Fibroblast of villous mesenchyme (primary cell): ENCODE data around the gene SUSD2. TPM values are rescaled to one million over a fixed set of nuclear protein-coding genes. Genes with fewer than 3 reads are reported as not detected.

Experiments used
- DNase-seq: peaks from one replicate; pipeline ENCODE4 v3.0.0-alpha.2; 2010; ENCODE audit warnings: low read depth
- H3K4me3 ChIP-seq: 2 replicates; pipeline ENCODE4 v1.5.1; 2011; ENCODE audit warnings: low read depth, mild to moderate bottlenecking, low read length
- total RNA-seq: library from RNA; depleted of rRNA; stranded (reverse); fragments of >200 nt; gene quantifications from 2 replicates; pipeline ENCODE4 v1.2.3, GENCODE V29; 2012
- TF ChIP-seq, protein P1 (sequence below): IDR thresholded peaks from 2 replicates; pipeline ENCODE4 v1.5.1; 2012; ENCODE audit warnings: low read depth, mild to moderate bottlenecking, low read length; ENCODE audit not compliant: insufficient read depth

SUSD2 gene
- total RNA-seq, 1 donor: 1.3 TPM

DNA sequence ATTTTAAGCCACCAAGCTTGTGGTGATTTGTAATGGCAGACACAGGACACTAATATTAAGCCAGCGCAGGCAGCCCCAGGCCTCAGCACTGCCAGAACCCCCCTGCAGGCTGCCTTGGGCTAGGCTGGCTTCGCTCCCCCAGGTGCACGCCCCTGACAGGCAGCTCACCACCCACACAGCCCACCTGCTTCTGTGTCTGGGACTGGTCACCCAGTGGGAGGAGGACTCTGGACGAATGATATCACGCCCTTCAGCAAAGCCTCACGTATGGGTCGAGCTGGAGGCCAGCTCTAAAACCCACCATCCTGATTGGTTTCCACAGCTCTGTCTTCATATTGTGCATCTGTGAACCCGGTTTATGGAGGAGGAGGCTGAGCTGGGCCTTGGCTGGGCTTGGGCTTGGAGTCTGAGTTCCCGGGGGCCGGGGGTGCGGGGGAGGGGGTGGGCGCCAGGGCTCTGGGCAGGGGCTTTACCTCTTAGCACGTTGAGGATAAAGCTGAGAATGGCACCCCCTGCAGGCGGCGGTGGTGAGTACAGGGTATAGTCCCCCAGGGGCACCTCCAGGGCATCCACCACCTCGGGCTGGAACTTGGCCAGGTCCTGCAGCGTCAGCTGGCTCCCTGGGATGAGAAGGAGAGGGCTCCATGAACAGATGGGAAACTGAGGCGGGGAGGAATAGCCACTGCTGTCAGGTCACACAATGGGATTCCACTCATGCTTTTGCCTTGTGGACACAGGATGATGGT lies 49.8 kb downstream of the SUSD2 start:
- no peak for DNase-seq
- H3K4me3 ChIP-seq: no peak overlapping the region
- TF ChIP-seq, protein P1, sequence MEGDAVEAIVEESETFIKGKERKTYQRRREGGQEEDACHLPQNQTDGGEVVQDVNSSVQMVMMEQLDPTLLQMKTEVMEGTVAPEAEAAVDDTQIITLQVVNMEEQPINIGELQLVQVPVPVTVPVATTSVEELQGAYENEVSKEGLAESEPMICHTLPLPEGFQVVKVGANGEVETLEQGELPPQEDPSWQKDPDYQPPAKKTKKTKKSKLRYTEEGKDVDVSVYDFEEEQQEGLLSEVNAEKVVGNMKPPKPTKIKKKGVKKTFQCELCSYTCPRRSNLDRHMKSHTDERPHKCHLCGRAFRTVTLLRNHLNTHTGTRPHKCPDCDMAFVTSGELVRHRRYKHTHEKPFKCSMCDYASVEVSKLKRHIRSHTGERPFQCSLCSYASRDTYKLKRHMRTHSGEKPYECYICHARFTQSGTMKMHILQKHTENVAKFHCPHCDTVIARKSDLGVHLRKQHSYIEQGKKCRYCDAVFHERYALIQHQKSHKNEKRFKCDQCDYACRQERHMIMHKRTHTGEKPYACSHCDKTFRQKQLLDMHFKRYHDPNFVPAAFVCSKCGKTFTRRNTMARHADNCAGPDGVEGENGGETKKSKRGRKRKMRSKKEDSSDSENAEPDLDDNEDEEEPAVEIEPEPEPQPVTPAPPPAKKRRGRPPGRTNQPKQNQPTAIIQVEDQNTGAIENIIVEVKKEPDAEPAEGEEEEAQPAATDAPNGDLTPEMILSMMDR: peak; percentile 39

DNA sequence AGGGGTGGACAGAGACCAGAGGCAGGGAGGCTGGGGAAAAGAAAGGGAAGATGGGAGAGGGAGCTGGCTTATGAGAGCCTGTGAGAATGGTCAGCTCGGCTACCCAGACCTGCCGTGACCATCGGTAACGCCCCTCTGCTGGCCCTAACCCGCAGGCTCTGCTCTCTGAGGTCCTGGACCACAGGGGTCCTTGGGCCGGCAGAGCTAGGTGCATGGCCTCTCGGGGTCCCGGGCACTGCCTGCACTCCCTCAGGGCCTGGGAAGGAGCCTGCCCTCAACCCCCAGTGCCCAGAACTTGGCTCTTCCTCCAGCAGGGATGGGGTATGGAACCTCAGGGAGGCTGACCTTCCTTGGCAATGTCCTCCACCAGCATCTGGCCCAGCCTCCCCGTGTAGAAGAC lies 50.4 kb downstream of the SUSD2 start:
- DNase-seq: no peak
- TF ChIP-seq, protein P1: no peak
- H3K4me3 ChIP-seq: no peak overlapping the region

DNA sequence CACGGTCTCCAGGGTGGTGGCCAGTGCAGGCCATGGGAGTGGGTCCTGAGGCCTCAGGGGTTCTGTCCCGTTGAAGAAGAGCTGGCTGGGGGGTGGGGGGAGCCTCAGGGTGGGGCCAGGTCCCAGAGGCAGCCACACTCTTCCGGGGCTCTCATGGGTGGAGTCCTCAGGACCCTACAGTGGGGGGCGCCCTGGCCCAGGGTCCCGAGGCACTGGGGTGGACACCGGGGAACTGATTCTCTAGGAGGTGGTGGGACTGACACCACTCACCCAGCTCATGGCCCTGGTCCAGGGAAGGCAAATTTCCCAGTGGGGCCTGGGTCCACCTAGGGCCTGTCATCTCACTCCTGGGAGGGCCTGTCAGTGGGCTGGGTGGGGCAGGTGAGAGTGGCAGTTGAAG lies 50.8 kb downstream of the SUSD2 start:
- no peak overlapping the region for H3K4me3 ChIP-seq
- DNase-seq: no peak
- TF ChIP-seq, protein P1: no peak

- DNase-seq: no peak
- TF ChIP-seq, protein P1: no peak
- no peak overlapping the region for H3K4me3 ChIP-seq
These were observed 51.4 kb downstream of the SUSD2 start for GRCh38 chr22:24232725-24233124.

GRCh38 chr22:24233235-24233634 lies 51.9 kb downstream of the SUSD2 start:
- TF ChIP-seq, protein P1: no peak
- no peak for DNase-seq
- no peak overlapping the region for H3K4me3 ChIP-seq

GRCh38 chr22:24233816-24234215 lies 52.5 kb downstream of the SUSD2 start:
- H3K4me3 ChIP-seq: no peak overlapping the region
- no peak for DNase-seq
- TF ChIP-seq, protein P1: no peak

- TF ChIP-seq, protein P1: no peak
- DNase-seq: no peak
- no peak overlapping the region for H3K4me3 ChIP-seq
These were observed 54.0 kb downstream of the SUSD2 start for GRCh38 chr22:24235315-24235714.
